ENCODE measurements around the gene GCNT2.
A peak's percentile ranks its signal among the peaks of the same experiment; 100 is the strongest.
"Not testable (repeated sequence)": the region's sequence is repeated elsewhere in the genome, so short reads cannot be mapped to it uniquely, and the experiment has no call there.

Gene GCNT2

DNA sequence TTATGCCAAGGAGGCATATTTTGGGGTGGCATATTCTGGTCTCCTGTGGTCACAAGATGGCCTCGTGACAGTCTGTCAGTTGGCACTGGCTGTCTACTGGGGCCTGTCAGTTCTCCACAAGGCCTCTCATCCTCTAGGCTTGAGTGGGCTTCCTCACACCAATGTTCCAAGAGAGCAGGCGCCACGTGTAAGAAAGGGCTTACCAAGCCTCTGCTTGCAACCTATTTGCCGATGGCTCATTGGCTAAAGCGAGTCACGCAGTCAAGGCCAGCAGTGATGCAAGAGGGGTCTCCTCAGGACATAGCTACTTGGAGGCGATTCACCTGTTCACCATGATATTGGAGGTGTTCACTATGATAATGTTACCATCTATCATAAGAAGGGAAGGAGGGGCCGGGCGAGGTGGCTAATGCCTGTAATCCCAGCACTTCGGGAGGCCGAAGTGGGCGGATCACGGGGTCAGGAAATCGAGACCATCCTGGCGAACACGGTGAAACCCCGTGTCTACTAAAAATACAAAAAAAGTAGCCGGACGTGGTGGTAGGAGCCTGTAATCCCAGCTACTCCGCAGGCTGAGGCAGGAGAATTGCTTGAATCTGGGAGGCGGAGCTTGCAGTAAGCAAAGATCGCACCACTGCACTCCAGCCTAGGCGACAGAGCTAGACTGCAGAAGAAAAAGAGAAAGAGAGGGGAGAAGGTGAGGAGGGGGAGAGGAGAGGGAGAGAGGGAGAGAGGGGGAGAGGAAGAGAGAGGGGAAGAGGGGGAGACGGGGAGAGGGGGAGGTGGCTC is 138.0 kb downstream of the GCNT2 start:
- peak overlapping the region; percentile 17 for H3K4me3 ChIP-seq (replicated peaks; ENCODE audit: low read depth, low read length)
- no peak for DNase-seq (ENCODE audit: low read depth)
- TF ChIP-seq, protein P1, sequence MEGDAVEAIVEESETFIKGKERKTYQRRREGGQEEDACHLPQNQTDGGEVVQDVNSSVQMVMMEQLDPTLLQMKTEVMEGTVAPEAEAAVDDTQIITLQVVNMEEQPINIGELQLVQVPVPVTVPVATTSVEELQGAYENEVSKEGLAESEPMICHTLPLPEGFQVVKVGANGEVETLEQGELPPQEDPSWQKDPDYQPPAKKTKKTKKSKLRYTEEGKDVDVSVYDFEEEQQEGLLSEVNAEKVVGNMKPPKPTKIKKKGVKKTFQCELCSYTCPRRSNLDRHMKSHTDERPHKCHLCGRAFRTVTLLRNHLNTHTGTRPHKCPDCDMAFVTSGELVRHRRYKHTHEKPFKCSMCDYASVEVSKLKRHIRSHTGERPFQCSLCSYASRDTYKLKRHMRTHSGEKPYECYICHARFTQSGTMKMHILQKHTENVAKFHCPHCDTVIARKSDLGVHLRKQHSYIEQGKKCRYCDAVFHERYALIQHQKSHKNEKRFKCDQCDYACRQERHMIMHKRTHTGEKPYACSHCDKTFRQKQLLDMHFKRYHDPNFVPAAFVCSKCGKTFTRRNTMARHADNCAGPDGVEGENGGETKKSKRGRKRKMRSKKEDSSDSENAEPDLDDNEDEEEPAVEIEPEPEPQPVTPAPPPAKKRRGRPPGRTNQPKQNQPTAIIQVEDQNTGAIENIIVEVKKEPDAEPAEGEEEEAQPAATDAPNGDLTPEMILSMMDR (IDR thresholded peaks at IDR 0.05; ENCODE audit: low read length, missing control alignments), result no peak

DNA sequence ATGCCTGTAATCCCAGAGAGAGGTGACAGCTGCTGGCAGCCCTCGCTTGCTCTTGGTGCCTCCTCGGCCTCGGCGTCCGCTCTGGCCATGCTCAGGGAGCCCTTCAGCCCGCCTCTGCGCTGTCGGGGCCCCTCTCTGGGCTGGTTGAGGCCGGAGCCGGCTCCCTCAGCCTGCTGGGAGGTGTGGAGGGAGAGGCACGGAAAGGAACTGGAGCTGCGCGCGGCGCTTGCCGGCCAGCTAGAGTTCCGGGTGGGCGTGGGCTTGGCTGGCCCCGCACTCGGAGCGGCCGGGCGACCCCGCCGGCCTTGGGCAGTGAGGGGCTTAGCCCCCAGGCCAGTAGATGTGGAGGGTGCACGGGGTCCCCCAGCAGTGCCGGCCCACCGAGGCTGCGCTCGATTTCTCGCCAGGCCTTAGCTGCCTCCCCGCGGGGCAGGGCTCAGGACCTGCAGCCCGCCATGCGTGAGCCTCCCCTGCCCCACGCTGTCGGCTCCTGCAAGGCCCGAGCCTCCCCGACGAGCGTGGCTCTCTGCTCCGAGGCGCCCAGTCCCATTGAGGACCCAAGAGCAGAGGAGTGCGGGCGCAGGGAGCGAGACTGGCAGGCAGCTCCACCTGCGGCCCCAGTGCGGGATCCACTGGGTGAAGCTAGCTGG is 138.7 kb downstream of the GCNT2 start:
- H3K4me3 ChIP-seq (replicated peaks; ENCODE audit: low read depth, low read length), result peak overlapping the region; percentile 17
- no peak for DNase-seq (ENCODE audit: low read depth)
- TF ChIP-seq, protein P1 (IDR thresholded peaks at IDR 0.05; ENCODE audit: low read length, missing control alignments), result no peak

DNA sequence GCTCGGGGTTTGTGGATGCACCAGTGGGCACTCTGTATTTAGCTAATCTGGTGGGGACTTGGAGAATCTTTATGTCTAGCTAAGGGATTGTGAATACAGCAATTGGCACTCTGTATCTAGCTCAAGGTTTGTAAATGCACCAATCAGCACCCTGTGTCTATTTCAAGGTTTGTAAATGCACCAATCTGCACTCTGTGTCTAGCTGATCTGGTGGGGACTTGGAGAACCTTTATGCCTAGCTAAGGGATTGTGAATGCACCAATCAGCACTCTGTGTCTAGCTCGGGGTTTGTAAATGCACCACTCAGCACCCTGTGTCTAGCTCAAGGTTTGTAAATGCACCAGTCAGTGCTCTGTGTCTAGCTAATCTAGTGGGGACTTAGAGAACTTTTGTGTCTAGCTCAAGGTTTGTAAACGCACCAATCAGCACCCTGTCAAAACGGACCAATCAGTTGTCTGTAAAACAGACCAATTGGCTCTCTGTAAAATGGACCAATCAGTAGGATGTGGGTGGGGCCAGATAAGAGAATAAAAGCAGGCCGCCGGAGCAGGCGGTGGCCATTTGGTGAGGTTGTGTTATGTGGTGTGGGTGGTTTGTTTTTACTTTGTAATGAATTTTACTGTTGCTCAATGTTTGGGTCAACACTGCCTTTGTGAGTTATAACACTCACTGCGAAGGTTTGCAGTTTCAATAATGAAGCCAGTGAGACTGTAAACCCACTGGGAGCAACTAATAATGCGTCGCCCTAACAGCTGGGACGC is 139.5 kb downstream of the GCNT2 start:
- not testable (repeated sequence) for DNase-seq (ENCODE audit: low read depth)

DNA sequence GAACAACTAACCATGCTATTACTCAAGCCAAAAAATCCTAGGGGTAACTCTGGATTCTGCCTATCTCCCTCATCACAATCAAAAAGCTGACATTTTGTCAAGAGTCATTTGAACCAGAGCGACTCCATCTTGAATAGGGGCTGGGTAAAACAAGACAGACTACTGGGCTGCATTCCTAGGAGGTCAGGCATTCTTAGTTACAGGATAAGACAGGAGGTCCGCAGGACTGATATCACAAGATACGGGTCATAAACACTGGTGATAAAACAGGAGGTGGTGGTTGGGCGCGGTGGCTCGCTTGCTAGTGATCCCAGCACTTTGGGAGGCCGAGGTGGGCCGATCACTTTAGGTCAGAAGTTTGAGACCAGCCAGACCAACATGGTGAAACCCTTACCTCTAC is 141.1 kb downstream of the GCNT2 start:
- TF ChIP-seq, protein P1 (IDR thresholded peaks at IDR 0.05; ENCODE audit: low read length, missing control alignments), result no peak
- no peak overlapping the region for H3K4me3 ChIP-seq (replicated peaks; ENCODE audit: low read depth, low read length)
- no peak for DNase-seq (ENCODE audit: low read depth)

More for the DNA sequence above, 139.5 kb downstream of the GCNT2 start:
- not testable (repeated sequence) for H3K4me3 ChIP-seq (replicated peaks; ENCODE audit: low read depth, low read length)

DNA sequence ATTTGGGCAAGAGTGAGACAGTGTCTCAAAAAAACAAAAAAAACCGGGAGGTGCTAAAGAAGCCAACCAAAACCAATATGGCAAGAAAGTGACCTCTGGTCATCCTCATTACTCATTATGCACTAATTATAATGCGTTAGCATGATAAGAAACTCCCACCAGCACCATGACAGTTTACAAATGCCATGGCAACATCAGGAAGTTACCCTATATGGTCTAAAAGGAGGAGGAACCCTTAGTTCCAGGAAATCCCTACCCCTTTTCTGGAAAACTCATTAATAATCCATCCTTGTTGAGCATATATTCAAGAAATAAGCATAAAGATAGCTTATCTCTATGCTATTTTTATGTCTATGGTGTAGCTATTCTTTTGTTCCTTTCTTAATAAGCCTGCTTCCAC is 141.6 kb downstream of the GCNT2 start:
- no peak for DNase-seq (ENCODE audit: low read depth)
- TF ChIP-seq, protein P1 (IDR thresholded peaks at IDR 0.05; ENCODE audit: low read length, missing control alignments), result no peak
- no peak overlapping the region for H3K4me3 ChIP-seq (replicated peaks; ENCODE audit: low read depth, low read length)

DNA sequence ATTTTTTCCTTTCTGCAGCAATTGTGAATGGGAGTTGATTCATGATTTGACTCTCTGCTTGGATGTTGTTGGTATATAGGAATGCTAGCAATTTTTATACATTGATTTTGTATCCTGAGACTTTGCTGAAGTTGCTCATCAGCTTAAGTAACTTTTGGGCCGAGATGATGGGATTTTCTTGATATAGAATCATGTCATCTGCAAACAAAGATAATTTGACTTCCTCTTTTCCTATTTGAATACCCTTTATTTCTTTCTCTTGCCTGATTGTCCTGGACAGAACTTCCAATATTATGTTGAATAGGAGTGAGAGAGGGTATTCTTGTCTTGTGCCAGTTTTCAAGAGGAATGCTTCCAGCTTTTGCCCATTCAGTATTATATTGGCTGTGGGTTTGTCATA is 144.4 kb downstream of the GCNT2 start:
- DNase-seq (ENCODE audit: low read depth); H3K4me3 ChIP-seq (replicated peaks; ENCODE audit: low read depth, low read length): not testable (repeated sequence)

DNA sequence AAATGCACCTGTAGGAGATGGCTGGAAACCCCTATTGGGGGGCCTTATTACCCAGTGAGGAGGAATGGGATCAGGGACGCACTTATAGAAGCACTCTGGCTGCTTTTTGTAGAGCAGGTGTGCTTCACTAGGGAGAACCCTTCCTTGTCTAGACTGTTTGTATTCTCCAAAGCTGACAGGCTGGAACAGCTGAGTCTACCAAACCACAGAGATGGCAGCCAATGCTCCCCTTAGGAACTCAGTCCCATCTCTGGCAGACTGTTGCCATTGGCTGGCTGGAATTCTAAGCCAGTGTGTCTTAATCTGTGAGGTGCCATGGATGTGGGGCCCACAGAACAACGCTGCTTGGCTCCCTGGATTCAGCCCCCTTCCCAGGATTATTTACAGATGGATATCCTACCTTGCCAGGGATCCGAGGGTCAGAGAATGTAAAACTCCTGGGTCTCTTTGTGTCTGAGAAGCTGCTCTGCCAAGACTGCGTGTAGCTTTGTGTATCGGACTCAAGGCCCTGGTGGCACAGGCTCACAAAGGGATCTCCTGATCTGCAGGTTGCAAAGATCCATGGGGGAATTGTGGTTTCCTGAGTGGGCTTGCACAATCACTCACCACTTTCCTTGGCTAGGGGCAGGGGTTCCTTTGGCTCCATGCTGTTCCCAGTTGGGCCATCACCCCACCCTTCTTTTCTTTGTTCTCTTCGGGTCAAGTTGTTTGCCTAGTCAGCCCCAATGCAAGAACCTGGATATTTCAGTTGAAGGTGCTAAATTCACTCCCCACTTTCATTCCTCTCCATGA is 147.2 kb downstream of the GCNT2 start:
- TF ChIP-seq, protein P1 (IDR thresholded peaks at IDR 0.05; ENCODE audit: low read length, missing control alignments), result no peak
- H3K4me3 ChIP-seq (replicated peaks; ENCODE audit: low read depth, low read length), result no peak overlapping the region
- DNase-seq (ENCODE audit: low read depth), result no peak
